PC-3 (cell line): Measurements from ENCODE around the gene PVALEF. TPM values are rescaled to one million over a fixed set of nuclear protein-coding genes. Genes with fewer than 3 reads are reported as not detected.

ENCODE experiments used
- ATAC-seq: fragments of 200-7000 bp; cut with Tn5 transposase; 2 replicates; pipeline ENCODE4 v1.9.1; 2020; ENCODE audit warnings: mild to moderate bottlenecking, moderate library complexity
- BruUV-seq: library from RNA; stranded (reverse); fragments of 400-500 nt; replicated peaks from 2 replicates; lab custom pipeline; 2021; lab: Mats Ljungman, UMichigan
- CTCF ChIA-PET: fragments of 300-600 bp; sonication (Branson Sonifier 250); formaldehyde crosslinking; loops from one replicate; lab custom pipeline; 2022; ENCODE audit warnings: antibody characterized with exemption; lab: Charles Lee
- POLR2A ChIA-PET: fragments of 300-600 bp; sonication (Branson Sonifier 250); formaldehyde crosslinking; loops from one replicate; lab custom pipeline; 2022; ENCODE audit warnings: antibody characterized with exemption; ENCODE audit not compliant: unreplicated experiment; lab: Charles Lee
- DNase-seq: peaks from one replicate; pipeline ENCODE4 v3.0.0-alpha.2; 2015
- H2AFZ ChIP-seq: fragments of 300-600 bp; sonication (generic); 2 replicates; pipeline ENCODE4 v1.6.0; 2016; ENCODE audit warnings: antibody characterized with exemption, low read length
- H3F3A ChIP-seq: fragments of 300-600 bp; sonication (generic); one replicate; pipeline ENCODE4 v1.6.0; 2017; ENCODE audit warnings: antibody characterized with exemption, low read length, control low read depth, mild to moderate bottlenecking; ENCODE audit not compliant: unreplicated experiment
- H3K27ac ChIP-seq: fragments of 300-600 bp; sonication (generic); 2 replicates; pipeline ENCODE4 v1.5.1; 2016; ENCODE audit warnings: mild to moderate bottlenecking, low read length
- H3K27me3 ChIP-seq: fragments of 300-600 bp; sonication (generic); 2 replicates; pipeline ENCODE4 v1.6.1; 2016; ENCODE audit warnings: low read length, mixed read lengths
- H3K36me3 ChIP-seq: fragments of 300-600 bp; sonication (generic); 2 replicates; pipeline ENCODE4 v1.6.1; 2016; ENCODE audit warnings: low read depth, mixed run types, low read length, mixed read lengths
- H3K4me1 ChIP-seq: fragments of 300-600 bp; sonication (generic); 2 replicates; pipeline ENCODE4 v1.5.1; 2016; ENCODE audit warnings: low read length; ENCODE audit not compliant: insufficient read depth
- H3K4me2 ChIP-seq: fragments of 300-600 bp; sonication (generic); 2 replicates; pipeline ENCODE4 v1.6.0; 2016; ENCODE audit warnings: low read length
- H3K4me3 ChIP-seq: fragments of 300-600 bp; sonication (generic); 2 replicates; pipeline ENCODE4 v1.5.1; 2016; ENCODE audit warnings: mild to moderate bottlenecking, low read length, mixed read lengths
- H3K79me2 ChIP-seq: fragments of 300-600 bp; sonication (generic); 2 replicates; pipeline ENCODE4 v1.6.1; 2017; ENCODE audit warnings: low read length, mixed read lengths
- H3K9ac ChIP-seq: fragments of 300-600 bp; sonication (generic); 2 replicates; pipeline ENCODE4 v1.6.0; 2016; ENCODE audit warnings: mild to moderate bottlenecking, low read length
- H3K9me2 ChIP-seq: fragments of 300-600 bp; sonication (generic); replicated peaks from 2 replicates; pipeline ENCODE4 v1.6.1; 2016; ENCODE audit warnings: mixed run types, low read length, mixed read lengths
- H3K9me3 ChIP-seq: fragments of 300-600 bp; sonication (generic); 2 replicates; pipeline ENCODE4 v1.6.1; 2016; ENCODE audit warnings: low read length, mixed read lengths
- H4K20me1 ChIP-seq: fragments of 300-600 bp; sonication (generic); 2 replicates; pipeline ENCODE4 v1.6.1; 2016; ENCODE audit warnings: low read length, mixed read lengths
- CTCF ChIP-seq: fragments of 300-600 bp; sonication (generic); conservative IDR thresholded peaks from 2 replicates; pipeline ENCODE4 v1.5.1; 2017; ENCODE audit warnings: antibody characterized with exemption, low read depth, mild to moderate bottlenecking, low read length
- EZH2 ChIP-seq: fragments of 300-600 bp; sonication (generic); IDR thresholded peaks from one replicate; pipeline ENCODE4 v1.6.1; 2017; ENCODE audit warnings: antibody characterized with exemption, mild to moderate bottlenecking, low read length; ENCODE audit not compliant: unreplicated experiment
- EZH2phosphoT487 ChIP-seq: fragments of 300-600 bp; sonication (generic); IDR thresholded peaks from 2 replicates; pipeline ENCODE4 v1.6.1; 2018; ENCODE audit warnings: mild to moderate bottlenecking, antibody characterized with exemption, low read length, borderline replicate concordance
- intact Hi-C: fragments of 100-400 bp; cut with micrococcal nuclease; formaldehyde crosslinking; loops from 2 replicates; pipeline ENCODE4 v1.9.0; 2023
- total RNA-seq: library from RNA; depleted of rRNA; stranded (reverse); fragments of >200 nt; gene quantifications from 2 replicates; pipeline ENCODE4 v1.2.3, GENCODE V29; 2014

Gene PVALEF
- total RNA-seq, 1 experiment from 2014 or later: not detected

GRCh38 chr17:81197831-81198490 is 32.7 kb downstream of the PVALEF start:
- TF ChIP-seq EZH2 (no peak), CTCF (no peak), EZH2phosphoT487 (no peak)
- no peaks in the 10 kb centered on the region for H3K9me3 ChIP-seq
- CTCF ChIA-PET: no interaction called here

GRCh38 chr17:81198826-81199481 is 33.6 kb downstream of the PVALEF start:
- POLR2A ChIA-PET: no interaction called here
- no peaks in the 10 kb centered on the region for H3F3A ChIP-seq
- no peak overlapping the region for H2AFZ ChIP-seq
- BruUV-seq: no TSS peak
- no peaks in the 10 kb centered on the region for H3K27me3 ChIP-seq
- no peaks in the 10 kb centered on the region for H3K9me3 ChIP-seq
- ATAC-seq: no peak
- no peak overlapping the region for H3K9ac ChIP-seq
- no peak overlapping the region for H3K27ac ChIP-seq
- no peaks in the 10 kb centered on the region for H3K4me1 ChIP-seq
- CTCF ChIA-PET: no interaction called here
- H3K9me2 ChIP-seq: no peaks in the 10 kb centered on the region
- H3K4me2 ChIP-seq: no peak overlapping the region
- no peaks in the 10 kb centered on the region for H4K20me1 ChIP-seq
- DNase-seq: no peak
- H3K79me2 ChIP-seq: no peaks in the 10 kb centered on the region
- no peaks in the 10 kb centered on the region; the same call in 1 of the 2 replicates for H3K36me3 ChIP-seq
- H3K4me3 ChIP-seq: no peak overlapping the region
- TF ChIP-seq EZH2phosphoT487 (no peak), CTCF (no peak), EZH2 (no peak)
- intact Hi-C loops: no loop called here

More at GRCh38 chr17:81197831-81198490, 32.7 kb downstream of the PVALEF start:
- no TSS peak for BruUV-seq
- H3K36me3 ChIP-seq: no peaks in the 10 kb centered on the region; the same call in 1 of the 2 replicates
- H3K79me2 ChIP-seq: no peaks in the 10 kb centered on the region
- POLR2A ChIA-PET: no interaction called here
- H3K27me3 ChIP-seq: no peaks in the 10 kb centered on the region
- H3K9ac ChIP-seq: no peak overlapping the region
- intact Hi-C loops: no loop called here
- H3K9me2 ChIP-seq: no peaks in the 10 kb centered on the region
- no peak for ATAC-seq
- no peak overlapping the region for H3K4me3 ChIP-seq
- no peak overlapping the region for H3K4me2 ChIP-seq
- H2AFZ ChIP-seq: no peak overlapping the region
- H3K4me1 ChIP-seq: no peaks in the 10 kb centered on the region
- H4K20me1 ChIP-seq: no peaks in the 10 kb centered on the region
- no peak overlapping the region for H3K27ac ChIP-seq
- no peak for DNase-seq
- no peaks in the 10 kb centered on the region for H3F3A ChIP-seq

- no peak for TF ChIP-seq CTCF
- no peak for TF ChIP-seq EZH2
- no peak for TF ChIP-seq EZH2phosphoT487
- H3K79me2 ChIP-seq: no peaks in the 10 kb centered on the region
- no peak overlapping the region for H3K4me3 ChIP-seq
- no peaks in the 10 kb centered on the region for H4K20me1 ChIP-seq
- no peaks in the 10 kb centered on the region for H3K36me3 ChIP-seq
- BruUV-seq: no TSS peak
- no peak overlapping the region for H3K9ac ChIP-seq
- ATAC-seq: no peak
- no peak overlapping the region for H3K27ac ChIP-seq
- H3K4me2 ChIP-seq: no peak overlapping the region
- POLR2A ChIA-PET: no interaction called here
- no peak overlapping the region for H2AFZ ChIP-seq
- no peaks in the 10 kb centered on the region for H3F3A ChIP-seq
- H3K9me3 ChIP-seq: no peaks in the 10 kb centered on the region
- DNase-seq: no peak
- CTCF ChIA-PET: no interaction called here
- H3K9me2 ChIP-seq: no peaks in the 10 kb centered on the region
- no peaks in the 10 kb centered on the region for H3K27me3 ChIP-seq
- intact Hi-C loops: no loop called here
- H3K4me1 ChIP-seq: no peaks in the 10 kb centered on the region
Measured at GRCh38 chr17:81199482-81199830, 34.1 kb downstream of the PVALEF start.
